IMR-90 (cell line): ENCODE data around the gene SEMA4D. TPM values are rescaled to one million over a fixed set of nuclear protein-coding genes. Genes with fewer than 3 reads are reported as not detected.

ENCODE experiments used
- ATAC-seq: fragments of 200-7000 bp; cut with Tn5 transposase; 2 replicates; pipeline ENCODE4 v1.9.1; 2020; ENCODE audit warnings: low read depth, mild to moderate bottlenecking, moderate library complexity
- BruUV-seq: library from RNA; stranded (reverse); fragments of 400-500 nt; replicated peaks from 2 replicates; lab custom pipeline; 2021; lab: Mats Ljungman, UMichigan
- CTCF ChIA-PET: fragments of 300-600 bp; formaldehyde crosslinking; extraction: SDS; loops from one replicate; lab custom pipeline; 2021; ENCODE audit warnings: antibody characterized with exemption; lab: Yijun Ruan, JAX
- POLR2A ChIA-PET: fragments of 300-600 bp; sonication (Branson Sonifier 250); formaldehyde crosslinking; loops from one replicate; lab custom pipeline; 2022; ENCODE audit warnings: antibody characterized with exemption; ENCODE audit not compliant: unreplicated experiment; lab: Charles Lee
- DNase-seq: peaks from one replicate; pipeline ENCODE4 v3.0.0; 2013
- H2AFZ ChIP-seq: replicated peaks from 2 replicates; pipeline ENCODE3; 2013; ENCODE audit warnings: low read length, mild to moderate bottlenecking; ENCODE audit not compliant: poor library complexity
- H2AK5ac ChIP-seq: 2 replicates; pipeline ENCODE4 v1.6.1; 2013; ENCODE audit warnings: low read depth, low read length, inconsistent platforms
- H2AK9ac ChIP-seq: replicated peaks from 2 replicates; pipeline ENCODE3; 2013; ENCODE audit warnings: mild to moderate bottlenecking, low read depth, low read length, moderate library complexity; ENCODE audit not compliant: poor library complexity
- H2BK120ac ChIP-seq: 2 replicates; pipeline ENCODE4 v1.6.1; 2013; ENCODE audit warnings: low read depth, low read length, inconsistent platforms
- H2BK15ac ChIP-seq: 3 replicates; pipeline ENCODE4 v1.6.1; 2013; ENCODE audit warnings: low read depth, low read length, inconsistent platforms
- H2BK20ac ChIP-seq: 2 replicates; pipeline ENCODE4 v1.6.1; 2013; ENCODE audit warnings: low read depth, mild to moderate bottlenecking, inconsistent platforms, low read length, moderate library complexity
- H2BK5ac ChIP-seq: 2 replicates; pipeline ENCODE4 v1.6.1; 2013; ENCODE audit warnings: mild to moderate bottlenecking, low read depth, low read length, inconsistent platforms; ENCODE audit not compliant: poor library complexity, severe bottlenecking
- H3K14ac ChIP-seq: replicated peaks from 2 replicates; pipeline ENCODE4 v1.6.1; 2013; ENCODE audit warnings: low read depth, low read length, inconsistent platforms
- H3K18ac ChIP-seq: 2 replicates; pipeline ENCODE4 v1.6.1; 2013; ENCODE audit warnings: low read depth, low read length, control low read depth
- H3K23ac ChIP-seq: 2 replicates; pipeline ENCODE4 v1.6.1; 2013; ENCODE audit warnings: low read depth, low read length, inconsistent platforms
- H3K27ac ChIP-seq: 2 replicates; pipeline ENCODE4 v1.5.1; 2013; ENCODE audit warnings: mild to moderate bottlenecking, control low read depth, low read length; ENCODE audit not compliant: insufficient read depth
- H3K27me3 ChIP-seq: 2 replicates; pipeline ENCODE4 v1.6.1; 2013; ENCODE audit warnings: low read length; ENCODE audit not compliant: control insufficient read depth, insufficient read depth
- H3K36me3 ChIP-seq: 2 replicates; pipeline ENCODE4 v1.6.1; 2013; ENCODE audit warnings: low read length, mixed read lengths; ENCODE audit not compliant: control insufficient read depth, insufficient read depth
- H3K4ac ChIP-seq: 2 replicates; pipeline ENCODE4 v1.6.1; 2013; ENCODE audit warnings: low read depth, low read length, inconsistent platforms
- H3K4me1 ChIP-seq: 2 replicates; pipeline ENCODE4 v1.6.1; 2013; ENCODE audit warnings: low read length, mixed read lengths; ENCODE audit not compliant: control insufficient read depth, insufficient read depth
- H3K4me2 ChIP-seq: 2 replicates; pipeline ENCODE4 v1.6.1; 2013; ENCODE audit warnings: low read depth, mild to moderate bottlenecking, control low read depth, low read length, moderate library complexity
- H3K4me3 ChIP-seq: 2 replicates; pipeline ENCODE4 v1.5.1; 2013; ENCODE audit warnings: low read depth, mild to moderate bottlenecking, control low read depth, low read length, moderate library complexity; ENCODE audit not compliant: insufficient read depth
- H3K56ac ChIP-seq: 2 replicates; pipeline ENCODE4 v1.6.1; 2013; ENCODE audit warnings: low read length, inconsistent platforms; ENCODE audit not compliant: insufficient read depth; ENCODE audit errors: extremely low read depth
- H3K79me1 ChIP-seq, 2 experiments: 2 replicates each; pipeline ENCODE4 v1.6.1; 2013; ENCODE audit warnings: low read length in 2 of 2, inconsistent platforms in 1 of 2, low read depth in 1 of 2
- H3K9ac ChIP-seq: 2 replicates; pipeline ENCODE4 v1.6.1; 2013; ENCODE audit warnings: low read depth, low read length, control low read depth
- H3K9me1 ChIP-seq: 2 replicates; pipeline ENCODE4 v1.6.1; 2013; ENCODE audit warnings: low read length, inconsistent platforms; ENCODE audit not compliant: insufficient read depth
- H3K9me3 ChIP-seq: 2 replicates; pipeline ENCODE4 v1.6.1; 2013; ENCODE audit warnings: low read length; ENCODE audit not compliant: control insufficient read depth, insufficient read depth
- H4K20me1 ChIP-seq: 2 replicates; pipeline ENCODE4 v1.6.1; 2013; ENCODE audit warnings: low read length, inconsistent platforms; ENCODE audit not compliant: insufficient read depth
- H4K5ac ChIP-seq: 2 replicates; pipeline ENCODE4 v1.6.1; 2013; ENCODE audit warnings: mild to moderate bottlenecking, low read depth, low read length, control low read depth
- H4K8ac ChIP-seq, 2 experiments: 2 replicates each; pipeline ENCODE4 v1.6.1; 2013; ENCODE audit warnings: low read depth in 2 of 2, low read length in 2 of 2, control low read depth in 1 of 2, inconsistent platforms in 1 of 2
- H4K91ac ChIP-seq: 2 replicates; pipeline ENCODE4 v1.6.1; 2013; ENCODE audit warnings: low read depth, low read length, inconsistent platforms; ENCODE audit not compliant: insufficient read depth
- BHLHE40 ChIP-seq: fragments of 150-350 bp; IDR thresholded peaks from 2 replicates; pipeline ENCODE4 v1.6.1; 2016; ENCODE audit warnings: mild to moderate bottlenecking, low read depth, low read length
- CEBPB ChIP-seq: IDR thresholded peaks from 2 replicates; pipeline ENCODE4 v1.6.1; 2012; ENCODE audit warnings: low read depth, low read length, improper control_type of control experiment
- CHD1 ChIP-seq: IDR thresholded peaks from 2 replicates; pipeline ENCODE4 v1.6.1; 2012; ENCODE audit warnings: low read depth, low read length, improper control_type of control experiment
- FOS ChIP-seq: fragments of 150-350 bp; IDR thresholded peaks from 2 replicates; pipeline ENCODE4 v1.6.1; 2016; ENCODE audit warnings: low read depth, low read length
- MAFK ChIP-seq: IDR thresholded peaks from 2 replicates; pipeline ENCODE4 v1.6.1; 2012; ENCODE audit warnings: low read depth, low read length, improper control_type of control experiment
- MAZ ChIP-seq: IDR thresholded peaks from 2 replicates; pipeline ENCODE4 v1.6.1; 2012; ENCODE audit warnings: low read depth, mild to moderate bottlenecking, low read length, improper control_type of control experiment, moderate library complexity, borderline replicate concordance
- MXI1 ChIP-seq: IDR thresholded peaks from 2 replicates; pipeline ENCODE4 v1.6.1; 2012; ENCODE audit warnings: low read depth, mild to moderate bottlenecking, low read length, moderate library complexity, borderline replicate concordance
- NFE2L2 ChIP-seq: fragments of 150-350 bp; IDR thresholded peaks from 2 replicates; pipeline ENCODE4 v1.6.1; 2016; ENCODE audit warnings: low read depth, mild to moderate bottlenecking, low read length
- POLR2A ChIP-seq: IDR thresholded peaks from 2 replicates; pipeline ENCODE4 v1.6.1; 2012; ENCODE audit warnings: mild to moderate bottlenecking, low read depth, low read length
- RAD21 ChIP-seq: IDR thresholded peaks from 2 replicates; pipeline ENCODE4 v1.6.1; 2012; ENCODE audit warnings: low read length, improper control_type of control experiment
- RCOR1 ChIP-seq: IDR thresholded peaks from 2 replicates; pipeline ENCODE4 v1.6.1; 2012; ENCODE audit warnings: mild to moderate bottlenecking, low read length, improper control_type of control experiment; ENCODE audit not compliant: insufficient replicate concordance
- RFX5 ChIP-seq: IDR thresholded peaks from 2 replicates; pipeline ENCODE4 v1.8.0; 2012; ENCODE audit warnings: low read depth, mild to moderate bottlenecking, low read length, moderate library complexity
- SMC3 ChIP-seq: fragments of 150-350 bp; IDR thresholded peaks from 2 replicates; pipeline ENCODE4 v1.6.1; 2016; ENCODE audit warnings: low read depth, mild to moderate bottlenecking, antibody characterized with exemption, low read length, moderate library complexity
- WGBS, 2 experiments: methylation state at CpG; one replicate each; pipeline versions ENCODE4 v1.1.5 to v1.1.7; 2013; ENCODE audit warnings: missing lambda C conversion rate in 2 of 2; ENCODE audit not compliant: insufficient read length in 1 of 2; ENCODE audit errors: extremely low coverage in 2 of 2; 5-methylcytosine and 5-hydroxymethylcytosine counted together
- dilution Hi-C: fragments of 300-500 bp; cut with HindIII; formaldehyde crosslinking; loops from one replicate; pipeline ENCODE4 v1.14.3; 2018; ENCODE audit warnings: low sequenced_read_pairs; ENCODE audit not compliant: unreplicated experiment
- in situ Hi-C: fragments of 300-500 bp; cut with MboI; formaldehyde crosslinking; loops from 3 replicates; pipeline ENCODE4 v1.14.3; 2019; ENCODE audit warnings: low sequenced_read_pairs, inconsistent platforms, mixed read lengths
- intact Hi-C: fragments of 100-400 bp; cut with micrococcal nuclease; formaldehyde crosslinking; loops from 2 replicates; pipeline ENCODE4 v1.10.0; 2022
- polyA plus RNA-seq, 3 experiments: library from polyadenylated mRNA; depleted of rRNA; stranded (reverse); fragments of >200 nt; gene quantifications; 2 replicates each; pipeline ENCODE4 v1.2.3, GENCODE V29; 2012; ENCODE audit warnings: low replicate concordance in 1 of 3
- total RNA-seq: library from RNA; depleted of rRNA; stranded (reverse); fragments of >200 nt; gene quantifications from 2 replicates; pipeline ENCODE4 v1.2.3, GENCODE V29; 2012
- TF ChIP-seq, protein P1 (sequence below): fragments of 150-350 bp; IDR thresholded peaks from 2 replicates; pipeline ENCODE4 v1.6.1; 2016; ENCODE audit warnings: low read depth, mild to moderate bottlenecking, low read length, moderate library complexity, borderline replicate concordance
- TF ChIP-seq, protein P2 (sequence below): conservative IDR thresholded peaks from 2 replicates; pipeline ENCODE4 v1.5.1; 2012; ENCODE audit warnings: mild to moderate bottlenecking, low read depth, low read length, improper control_type of control experiment
- TF ChIP-seq, protein P3 (sequence below): fragments of 150-350 bp; IDR thresholded peaks from 2 replicates; pipeline ENCODE4 v1.6.1; 2017; ENCODE audit warnings: mild to moderate bottlenecking, antibody characterized with exemption, low read length, low read depth

The SEMA4D gene
- total and polyA plus RNA-seq, 2 of the 4 experiments (the other 2 are of a cell fraction), result 0.90 to 1.5 TPM

DNA sequence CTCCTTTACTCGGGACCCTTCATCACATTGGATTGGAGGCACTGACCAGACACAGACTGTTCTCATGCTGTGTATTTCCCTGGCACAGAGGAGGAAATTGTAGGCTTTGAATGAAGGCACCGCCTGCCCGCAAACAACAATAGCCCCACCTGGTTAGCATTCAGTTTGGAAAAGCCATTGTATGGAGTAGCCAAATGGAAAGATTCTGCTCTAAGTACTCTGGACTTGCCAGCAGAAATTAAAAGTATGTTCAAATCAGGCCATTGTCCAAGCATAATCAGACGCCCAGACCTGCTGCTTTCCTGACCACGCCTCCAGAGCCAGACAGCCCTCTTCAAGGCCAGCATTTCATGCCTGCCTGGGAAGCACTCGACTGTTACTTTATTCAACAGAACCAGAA is 8.0 kb upstream of the SEMA4D start:
- intact Hi-C loops, result no loop called here
- Histone ChIP-seq H3K9me1 (no peaks in the 10 kb centered on the region), H3K27me3 (peaks cover 19% of the 10 kb centered on the region), H2AFZ (no peak overlapping the region), H2AK9ac (no peak overlapping the region), H3K4me1 (no peaks in the 10 kb centered on the region), H3K14ac (no peak overlapping the region), H4K91ac (no peak overlapping the region), H3K9ac (no peak overlapping the region), H3K79me1 (no peaks in the 10 kb centered on the region), H4K5ac (no peak overlapping the region), H3K23ac (no peak overlapping the region), H3K4me2 (no peak overlapping the region), H4K8ac (no peak overlapping the region), H2BK120ac (no peak overlapping the region), H2BK15ac (no peak overlapping the region), H3K56ac (no peak overlapping the region), H2BK5ac (no peak overlapping the region), H4K20me1 (no peaks in the 10 kb centered on the region), H3K18ac (no peak overlapping the region), H3K27ac (no peak overlapping the region), H2BK20ac (no peak overlapping the region), H3K4me3 (no peak overlapping the region), H3K9me3 (no peaks in the 10 kb centered on the region), H2AK5ac (no peak overlapping the region), H3K36me3 (no peaks in the 10 kb centered on the region), H3K4ac (no peak overlapping the region)
- DNase-seq, result no peak
- dilution Hi-C loops, result no loop called here
- CTCF ChIA-PET, result no interaction called here
- no peak for ATAC-seq
- 60% methylated on average over 2 of the region's 6 CpGs; no CpG with 5 or more reads in 1 of the 2 experiments for WGBS, 2 experiments
- in situ Hi-C loops, result no loop called here
- TF ChIP-seq RAD21 (no peak), MAFK (no peak), SMC3 (no peak), CHD1 (no peak), POLR2A (no peak), CEBPB (no peak), FOS (no peak), NFE2L2 (no peak), BHLHE40 (no peak), MAZ (no peak), RCOR1 (no peak), MXI1 (no peak), RFX5 (no peak)
- TF ChIP-seq, protein P1, sequence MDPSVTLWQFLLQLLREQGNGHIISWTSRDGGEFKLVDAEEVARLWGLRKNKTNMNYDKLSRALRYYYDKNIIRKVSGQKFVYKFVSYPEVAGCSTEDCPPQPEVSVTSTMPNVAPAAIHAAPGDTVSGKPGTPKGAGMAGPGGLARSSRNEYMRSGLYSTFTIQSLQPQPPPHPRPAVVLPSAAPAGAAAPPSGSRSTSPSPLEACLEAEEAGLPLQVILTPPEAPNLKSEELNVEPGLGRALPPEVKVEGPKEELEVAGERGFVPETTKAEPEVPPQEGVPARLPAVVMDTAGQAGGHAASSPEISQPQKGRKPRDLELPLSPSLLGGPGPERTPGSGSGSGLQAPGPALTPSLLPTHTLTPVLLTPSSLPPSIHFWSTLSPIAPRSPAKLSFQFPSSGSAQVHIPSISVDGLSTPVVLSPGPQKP, result no peak
- TF ChIP-seq, protein P2, sequence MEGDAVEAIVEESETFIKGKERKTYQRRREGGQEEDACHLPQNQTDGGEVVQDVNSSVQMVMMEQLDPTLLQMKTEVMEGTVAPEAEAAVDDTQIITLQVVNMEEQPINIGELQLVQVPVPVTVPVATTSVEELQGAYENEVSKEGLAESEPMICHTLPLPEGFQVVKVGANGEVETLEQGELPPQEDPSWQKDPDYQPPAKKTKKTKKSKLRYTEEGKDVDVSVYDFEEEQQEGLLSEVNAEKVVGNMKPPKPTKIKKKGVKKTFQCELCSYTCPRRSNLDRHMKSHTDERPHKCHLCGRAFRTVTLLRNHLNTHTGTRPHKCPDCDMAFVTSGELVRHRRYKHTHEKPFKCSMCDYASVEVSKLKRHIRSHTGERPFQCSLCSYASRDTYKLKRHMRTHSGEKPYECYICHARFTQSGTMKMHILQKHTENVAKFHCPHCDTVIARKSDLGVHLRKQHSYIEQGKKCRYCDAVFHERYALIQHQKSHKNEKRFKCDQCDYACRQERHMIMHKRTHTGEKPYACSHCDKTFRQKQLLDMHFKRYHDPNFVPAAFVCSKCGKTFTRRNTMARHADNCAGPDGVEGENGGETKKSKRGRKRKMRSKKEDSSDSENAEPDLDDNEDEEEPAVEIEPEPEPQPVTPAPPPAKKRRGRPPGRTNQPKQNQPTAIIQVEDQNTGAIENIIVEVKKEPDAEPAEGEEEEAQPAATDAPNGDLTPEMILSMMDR, result no peak
- TF ChIP-seq, protein P3, sequence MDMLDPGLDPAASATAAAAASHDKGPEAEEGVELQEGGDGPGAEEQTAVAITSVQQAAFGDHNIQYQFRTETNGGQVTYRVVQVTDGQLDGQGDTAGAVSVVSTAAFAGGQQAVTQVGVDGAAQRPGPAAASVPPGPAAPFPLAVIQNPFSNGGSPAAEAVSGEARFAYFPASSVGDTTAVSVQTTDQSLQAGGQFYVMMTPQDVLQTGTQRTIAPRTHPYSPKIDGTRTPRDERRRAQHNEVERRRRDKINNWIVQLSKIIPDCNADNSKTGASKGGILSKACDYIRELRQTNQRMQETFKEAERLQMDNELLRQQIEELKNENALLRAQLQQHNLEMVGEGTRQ, result no peak
- POLR2A ChIA-PET, result no interaction called here
- BruUV-seq, result no TSS peak
